ENCODE results near the gene XPO6. TPM values are rescaled to one million over a fixed set of nuclear protein-coding genes. Genes with fewer than 3 reads are reported as not detected.

XPO6 gene
- total and polyA plus RNA-seq, 7 donors, result 16.7 to 46.5 (median 26.4) TPM

GRCh38 chr16:28140788-28141618, 70.8 kb downstream of the XPO6 start:
- DNase-seq, result no peak
- TF ChIP-seq CTCF (IDR thresholded peaks at IDR 0.05), result no peak
- no peaks in the 10 kb centered on the region for H3K9me3 ChIP-seq
- H3K4me3 ChIP-seq, result no peak overlapping the region
- WGBS, 3 donors, result 80 to 85% (median 84%) methylated on average over 5 of the region's 5 CpGs
- no peaks in the 10 kb centered on the region for H3K27me3 ChIP-seq (ENCODE audit: insufficient read depth in 3 of 3, low read length in 2 of 3)
- no peaks in the 10 kb centered on the region for H3K4me1 ChIP-seq
- ATAC-seq, result peak; percentile 63 to 80 (median 80)
- peaks cover 11 to 70% of the 10 kb centered on the region in 2 donors for H3K36me3 ChIP-seq (ENCODE audit: insufficient read depth in 1 of 2, low read depth in 1 of 2)
- intact Hi-C loops (cut with DNase I), result no loop called here
- H3K27ac ChIP-seq, result peak overlapping the region; percentile 39

GRCh38 chr16:28139530-28139929, 72.2 kb downstream of the XPO6 start:
- H3K27ac ChIP-seq, result no peak overlapping the region

GRCh38 chr16:28136751-28137434, 74.9 kb downstream of the XPO6 start:
- TF ChIP-seq CTCF (IDR thresholded peaks at IDR 0.05), result no peak
- no peak for DNase-seq

More at GRCh38 chr16:28139530-28139929, 72.2 kb downstream of the XPO6 start:
- WGBS, 3 donors, result 90 to 97% (median 92%) methylated on average over 1 of the region's 1 CpG
- Histone ChIP-seq H3K4me1 (no peaks in the 10 kb centered on the region), H3K27me3 (ENCODE audit: insufficient read depth in 3 of 3, low read length in 2 of 3) (no peaks in the 10 kb centered on the region), H3K4me3 (no peak overlapping the region), H3K9me3 (no peaks in the 10 kb centered on the region), H3K36me3 (ENCODE audit: insufficient read depth in 1 of 2, low read depth in 1 of 2) (peaks cover 10 to 68% of the 10 kb centered on the region in 2 donors)
- intact Hi-C loops (cut with DNase I), result no loop called here
- no peak for ATAC-seq
- no peak for TF ChIP-seq CTCF (IDR thresholded peaks at IDR 0.05)
- DNase-seq, result no peak

GRCh38 chr16:28133666-28134065, 78.1 kb downstream of the XPO6 start:
- TF ChIP-seq CTCF (IDR thresholded peaks at IDR 0.05), result no peak
- ATAC-seq, result no peak
- peaks cover 16 to 79% of the 10 kb centered on the region in 2 donors for H3K36me3 ChIP-seq (ENCODE audit: insufficient read depth in 1 of 2, low read depth in 1 of 2)

More at GRCh38 chr16:28136751-28137434, 74.9 kb downstream of the XPO6 start:
- intact Hi-C loops (cut with DNase I), result no loop called here
- ATAC-seq, result no peak
- H3K4me3 ChIP-seq, result no peak overlapping the region
- H3K27me3 ChIP-seq (ENCODE audit: insufficient read depth in 3 of 3, low read length in 2 of 3), result no peaks in the 10 kb centered on the region
- no peaks in the 10 kb centered on the region for H3K9me3 ChIP-seq
- H3K36me3 ChIP-seq (ENCODE audit: insufficient read depth in 1 of 2, low read depth in 1 of 2), result peaks cover 13 to 72% of the 10 kb centered on the region in 2 donors
- no peak overlapping the region for H3K27ac ChIP-seq
- 69 to 82% (median 71%) methylated on average over 6 of the region's 6 CpGs for WGBS, 3 donors
- H3K4me1 ChIP-seq, result no peaks in the 10 kb centered on the region

More at GRCh38 chr16:28133666-28134065, 78.1 kb downstream of the XPO6 start:
- no peak for DNase-seq
- intact Hi-C loops (cut with DNase I), result no loop called here
- Histone ChIP-seq H3K27ac (no peak overlapping the region), H3K27me3 (ENCODE audit: insufficient read depth in 3 of 3, low read length in 2 of 3) (no peaks in the 10 kb centered on the region), H3K4me3 (no peak overlapping the region), H3K9me3 (no peaks in the 10 kb centered on the region), H3K4me1 (no peaks in the 10 kb centered on the region)
- WGBS, 3 donors, result 96 to 97% (median 97%) methylated on average over 7 of the region's 7 CpGs

All from psoas muscle (tissue), 8 donors.